Stomach (tissue), 4 donors: ENCODE measurements around the gene SCYL1.

Experiments
- CTCF ChIP-seq, 7 experiments: fragments of 450-650 bp in 4 of 7; fragments of 200-600 bp in 3 of 7; sonication (generic) in 3 of 7; IDR thresholded peaks; one replicate each; pipeline ENCODE4 v1.5.1; 2016 to 2019; ENCODE audit warnings: antibody characterized with exemption in 7 of 7, control low read depth in 2 of 7, mild to moderate bottlenecking in 1 of 7
- POLR2AphosphoS5 ChIP-seq, 3 donors: sonication (generic); formaldehyde crosslinking; IDR thresholded peaks; one replicate each; pipeline ENCODE4 v1.6.1; 2016; ENCODE audit warnings: antibody characterized with exemption in 3 of 3

DNA sequence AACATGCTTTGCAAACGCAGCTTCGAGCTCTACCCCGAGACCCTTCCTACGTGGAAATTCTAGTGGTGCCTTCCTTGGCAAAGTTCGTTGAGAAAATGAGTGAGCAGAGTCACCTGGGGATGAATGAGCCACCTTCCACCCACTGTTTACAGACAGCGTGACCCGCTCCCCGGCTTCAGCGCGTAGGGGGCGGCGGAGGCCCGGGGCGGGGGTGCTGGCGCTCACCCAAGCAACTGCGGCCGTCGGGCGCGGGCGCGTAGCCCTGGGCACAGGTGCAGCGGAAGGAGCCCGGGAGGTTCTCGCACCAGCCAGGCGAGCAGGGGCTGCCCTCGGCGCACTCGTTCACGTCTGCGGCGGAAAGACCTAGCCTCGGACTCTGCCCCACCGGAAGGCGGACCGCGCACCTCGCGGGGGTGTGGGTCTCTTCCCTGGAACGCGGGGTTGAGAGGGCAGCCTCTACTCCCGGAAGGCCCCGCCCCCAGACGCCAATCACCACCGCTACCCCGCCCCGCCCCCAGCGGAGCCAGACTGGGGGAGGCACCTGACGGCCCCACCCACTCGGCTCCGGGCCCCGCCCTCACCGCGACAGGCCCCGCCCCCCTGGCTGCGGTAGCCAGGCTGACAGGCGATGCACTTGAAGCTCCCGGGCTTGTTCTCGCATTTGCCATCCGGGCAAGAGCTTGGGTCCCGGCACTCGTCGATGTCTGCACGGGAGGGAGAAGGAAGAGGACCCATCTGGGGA lies 21.5 kb downstream of the SCYL1 start:
- TF ChIP-seq POLR2AphosphoS5 (IDR thresholded peaks at IDR 0.05) (peak in 2 of 3 donors; percentile 45 to 64), CTCF (IDR thresholded peaks at IDR 0.05) (no peak)
